DND-41 (cell line): ENCODE measurements around the gene ZIC1.

Experiments used
- ATAC-seq: fragments of 200-7000 bp; cut with Tn5 transposase; 3 replicates; pipeline ENCODE4 v1.9.1; 2021; ENCODE audit warnings: low read depth; ENCODE audit not compliant: insufficient read depth
- DNase-seq: peaks from one replicate; pipeline ENCODE4 v3.0.0-alpha.2; 2020
- H2AFZ ChIP-seq: 2 replicates; pipeline ENCODE4 v1.6.0; 2012; ENCODE audit warnings: low read depth, low read length
- H3K27ac ChIP-seq: 2 replicates; pipeline ENCODE4 v1.5.1; 2012; ENCODE audit warnings: low read length, inconsistent platforms
- H3K27me3 ChIP-seq: fragments of 200-600 bp; sonication (generic); 2 replicates; pipeline ENCODE4 v1.6.0; 2012; ENCODE audit warnings: low read length, mild to moderate bottlenecking, inconsistent platforms; ENCODE audit not compliant: insufficient read depth, poor library complexity
- H3K36me3 ChIP-seq: 2 replicates; pipeline ENCODE4 v1.5.1; 2012; ENCODE audit warnings: low read length, inconsistent platforms; ENCODE audit not compliant: insufficient read depth
- H3K4me1 ChIP-seq: 2 replicates; pipeline ENCODE4 v1.5.1; 2012; ENCODE audit warnings: mild to moderate bottlenecking, low read length; ENCODE audit not compliant: insufficient read depth
- H3K4me2 ChIP-seq: 2 replicates; pipeline ENCODE4 v1.6.0; 2012; ENCODE audit warnings: mild to moderate bottlenecking, moderate library complexity, low read length, inconsistent platforms; ENCODE audit not compliant: insufficient read depth
- H3K4me3 ChIP-seq, 2 experiments: fragments of 200-600 bp in 1 of 2; shearing (Covaris generic) in 1 of 2; 2 replicates each; pipeline ENCODE4 v1.5.1; 2012 to 2016; ENCODE audit warnings: inconsistent platforms in 2 of 2, low read length in 2 of 2, mild to moderate bottlenecking in 2 of 2, low read depth in 1 of 2, moderate library complexity in 1 of 2
- H3K79me2 ChIP-seq: 2 replicates; pipeline ENCODE4 v1.6.0; 2012; ENCODE audit warnings: low read length, inconsistent platforms; ENCODE audit not compliant: insufficient read depth
- H3K9ac ChIP-seq: 2 replicates; pipeline ENCODE4 v1.6.0; 2012; ENCODE audit warnings: low read depth, mild to moderate bottlenecking, inconsistent platforms, low read length, moderate library complexity
- H3K9me3 ChIP-seq: 2 replicates; pipeline ENCODE4 v1.5.1; 2012; ENCODE audit warnings: low read length, moderate library complexity, mild to moderate bottlenecking, inconsistent platforms; ENCODE audit not compliant: insufficient read depth, severe bottlenecking
- H4K20me1 ChIP-seq: 2 replicates; pipeline ENCODE4 v1.6.0; 2012; ENCODE audit warnings: low read length; ENCODE audit not compliant: insufficient read depth
- CTCF ChIP-seq: IDR thresholded peaks from 2 replicates; pipeline ENCODE4 v1.5.1; 2012; ENCODE audit warnings: borderline replicate concordance, low read length, moderate library complexity, mild to moderate bottlenecking; ENCODE audit not compliant: poor library complexity, severe bottlenecking; ENCODE audit errors: extremely low read depth
- EZH2 ChIP-seq: IDR thresholded peaks from 3 replicates; pipeline ENCODE4 v1.6.1; 2012; ENCODE audit warnings: borderline replicate concordance, low read depth, mild to moderate bottlenecking, moderate library complexity, low read length, inconsistent platforms; ENCODE audit not compliant: severe bottlenecking

ZIC1 gene

DNA sequence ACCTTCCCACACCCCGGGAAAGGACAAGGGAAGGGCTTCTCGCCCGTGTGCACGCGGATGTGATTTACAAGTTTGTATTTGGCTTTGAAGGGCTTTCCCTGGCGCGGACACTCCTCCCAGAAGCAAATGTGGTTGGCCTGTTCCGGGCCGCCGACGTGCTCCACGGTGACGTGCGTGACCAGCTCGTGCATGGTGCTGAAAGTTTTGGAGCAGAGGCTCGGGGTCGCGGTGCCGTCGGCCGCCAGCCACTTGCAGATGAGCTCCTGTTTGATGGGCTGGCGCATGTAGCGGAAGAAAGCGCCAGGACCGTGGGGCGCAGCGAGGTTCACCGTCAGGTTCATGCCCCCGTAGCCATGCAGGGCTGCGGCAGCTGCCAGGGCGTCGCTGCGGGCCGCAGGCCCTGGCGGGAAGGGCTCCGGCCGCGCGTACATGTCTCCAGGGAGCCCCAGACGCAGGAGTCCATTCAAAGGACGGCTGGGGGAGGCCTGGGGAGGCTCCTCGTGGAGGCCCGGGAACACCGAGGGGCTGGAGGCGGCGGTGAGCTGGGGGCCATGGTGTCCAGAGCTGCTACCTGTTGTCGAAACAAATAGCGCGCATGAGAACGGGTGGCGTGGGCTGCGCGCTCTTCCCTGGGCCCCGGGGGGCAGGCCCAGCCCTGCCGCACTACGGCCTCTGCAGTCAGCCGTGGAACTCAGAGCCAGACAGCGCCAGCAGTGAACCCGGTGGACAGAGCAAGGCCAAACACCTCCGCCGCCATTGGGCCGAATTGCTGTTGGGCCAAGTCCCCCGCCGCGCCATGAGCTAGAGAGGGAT lies 13.1 kb upstream of the ZIC1 start:
- Histone ChIP-seq H3K27ac (no peak overlapping the region), H3K4me2 (no peak overlapping the region), H3K9ac (no peak overlapping the region), H3K27me3 (no peaks in the 10 kb centered on the region), H3K79me2 (no peaks in the 10 kb centered on the region), H3K9me3 (peaks cover 30% of the 10 kb centered on the region), H4K20me1 (no peaks in the 10 kb centered on the region), H3K4me3 (no peak overlapping the region), H3K4me1 (no peaks in the 10 kb centered on the region), H3K36me3 (no peaks in the 10 kb centered on the region), H2AFZ (no peak overlapping the region)
- DNase-seq (no peak), ATAC-seq (no peak)
- TF ChIP-seq EZH2: no peak
- TF ChIP-seq CTCF: no peak

GRCh38 chr3:147396712-147397046 lies 12.5 kb upstream of the ZIC1 start:
- Histone ChIP-seq H3K9ac (no peak overlapping the region), H4K20me1 (no peaks in the 10 kb centered on the region), H3K4me3 (no peak overlapping the region), H3K27me3 (no peaks in the 10 kb centered on the region), H3K4me1 (no peaks in the 10 kb centered on the region), H3K79me2 (no peaks in the 10 kb centered on the region), H3K27ac (no peak overlapping the region), H2AFZ (no peak overlapping the region), H3K9me3 (peaks cover 26% of the 10 kb centered on the region), H3K4me2 (no peak overlapping the region), H3K36me3 (no peaks in the 10 kb centered on the region)
- TF ChIP-seq EZH2 (no peak), CTCF (no peak)
- ATAC-seq (no peak), DNase-seq (no peak)

DNA sequence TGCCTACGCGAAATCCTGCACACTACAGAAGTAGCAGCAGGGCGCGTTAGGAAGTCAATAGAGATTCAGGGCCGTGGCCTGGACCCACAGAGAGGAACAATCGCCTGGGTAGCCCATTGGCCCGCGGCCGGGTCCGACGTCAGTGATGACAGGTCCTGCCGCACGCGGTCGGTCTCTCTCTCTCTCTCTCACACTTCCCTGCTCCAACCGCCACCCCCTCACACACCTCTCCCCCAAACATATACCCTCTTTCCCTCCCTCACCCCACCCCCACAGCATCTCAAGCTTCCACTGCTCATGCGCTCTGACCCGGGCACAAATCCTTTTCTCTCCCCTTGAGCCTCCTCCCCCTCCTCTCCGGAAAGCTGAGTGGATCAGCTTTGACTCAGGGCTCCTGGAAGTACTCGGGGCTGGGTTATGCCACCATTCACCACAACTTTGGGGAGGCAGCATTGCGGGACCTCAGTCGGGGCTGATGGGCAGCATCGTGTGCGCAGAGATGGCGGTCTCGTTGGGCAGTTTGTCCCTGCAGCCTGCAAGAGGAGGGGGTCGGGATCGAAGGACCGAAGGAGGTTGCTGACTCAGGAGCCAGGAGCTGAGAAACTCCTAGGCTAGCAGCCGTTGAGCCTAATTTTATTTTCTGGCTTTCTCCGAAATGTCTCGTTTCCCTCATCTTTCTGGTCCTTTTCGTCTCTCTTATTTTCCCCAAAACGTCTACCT lies 11.8 kb upstream of the ZIC1 start:
- Histone ChIP-seq H3K4me2 (no peak overlapping the region), H3K9ac (no peak overlapping the region), H3K36me3 (no peaks in the 10 kb centered on the region), H3K27ac (no peak overlapping the region), H3K4me3 (no peak overlapping the region), H2AFZ (no peak overlapping the region), H3K9me3 (peaks cover 20% of the 10 kb centered on the region), H3K4me1 (no peaks in the 10 kb centered on the region), H4K20me1 (no peaks in the 10 kb centered on the region), H3K79me2 (no peaks in the 10 kb centered on the region), H3K27me3 (no peaks in the 10 kb centered on the region)
- no peak for ATAC-seq
- DNase-seq: no peak
- TF ChIP-seq EZH2 (no peak), CTCF (no peak)
